ENCODE results near the gene SOS1.
"Not testable (repeated sequence)": the region's sequence is repeated elsewhere in the genome, so short reads cannot be mapped to it uniquely, and the experiment has no call there.

Gene SOS1

GRCh38 chr2:39144416-39144815, 23.6 kb upstream of the SOS1 start:
- no peaks in the 10 kb centered on the region for H3K9me3 Mint-ChIP-seq
- H3K27me3 Mint-ChIP-seq = no peaks in the 10 kb centered on the region
- no peak for DNase-seq
- peaks cover 19% of the 10 kb centered on the region for H3K4me1 Mint-ChIP-seq (ENCODE audit: low read depth)
- H3K4me3 Mint-ChIP-seq = no peak overlapping the region
- H3K36me3 Mint-ChIP-seq (ENCODE audit: low read depth) = no peaks in the 10 kb centered on the region
- H3K27ac Mint-ChIP-seq = no peak overlapping the region

- H3K27ac Mint-ChIP-seq = no peak overlapping the region
- H3K27me3 Mint-ChIP-seq = no peaks in the 10 kb centered on the region
- H3K4me1 Mint-ChIP-seq (ENCODE audit: low read depth) = peaks cover 23% of the 10 kb centered on the region
- H3K4me3 Mint-ChIP-seq = no peak overlapping the region
- H3K36me3 Mint-ChIP-seq (ENCODE audit: low read depth) = no peaks in the 10 kb centered on the region
- no peak for DNase-seq
- H3K9me3 Mint-ChIP-seq = no peaks in the 10 kb centered on the region
These were observed 22.2 kb upstream of the SOS1 start for GRCh38 chr2:39142904-39143605.

GRCh38 chr2:39141334-39142271, 20.8 kb upstream of the SOS1 start:
- no peaks in the 10 kb centered on the region for H3K36me3 Mint-ChIP-seq (ENCODE audit: low read depth)
- no peaks in the 10 kb centered on the region for H3K27me3 Mint-ChIP-seq
- H3K4me1 Mint-ChIP-seq (ENCODE audit: low read depth) = peaks cover 31% of the 10 kb centered on the region
- H3K9me3 Mint-ChIP-seq = no peaks in the 10 kb centered on the region
- H3K27ac Mint-ChIP-seq = no peak overlapping the region
- DNase-seq = no peak
- H3K4me3 Mint-ChIP-seq = no peak overlapping the region

- not testable (repeated sequence) for H3K36me3 Mint-ChIP-seq (ENCODE audit: low read depth); H3K27me3 Mint-ChIP-seq; H3K4me3 Mint-ChIP-seq; H3K27ac Mint-ChIP-seq; H3K9me3 Mint-ChIP-seq; DNase-seq
- H3K4me1 Mint-ChIP-seq (ENCODE audit: low read depth) = peaks cover 37% of the 10 kb centered on the region
These were observed 20.1 kb upstream of the SOS1 start for GRCh38 chr2:39140948-39141333.

- Mint-ChIP-seq H3K36me3 (ENCODE audit: low read depth) (no peaks in the 10 kb centered on the region), H3K27me3 (no peaks in the 10 kb centered on the region), H3K9me3 (no peaks in the 10 kb centered on the region), H3K4me3 (no peak overlapping the region), H3K4me1 (ENCODE audit: low read depth) (peaks cover 43% of the 10 kb centered on the region), H3K27ac (no peak overlapping the region)
- no peak for DNase-seq
These were observed 19.5 kb upstream of the SOS1 start for GRCh38 chr2:39140322-39140847.

GRCh38 chr2:39139511-39140237, 18.8 kb upstream of the SOS1 start:
- H3K27me3 Mint-ChIP-seq = no peaks in the 10 kb centered on the region
- no peak overlapping the region for H3K4me3 Mint-ChIP-seq
- no peaks in the 10 kb centered on the region for H3K36me3 Mint-ChIP-seq (ENCODE audit: low read depth)
- H3K9me3 Mint-ChIP-seq = no peaks in the 10 kb centered on the region
- peaks cover 43% of the 10 kb centered on the region for H3K4me1 Mint-ChIP-seq (ENCODE audit: low read depth)
- DNase-seq = no peak
- H3K27ac Mint-ChIP-seq = no peak overlapping the region

GRCh38 chr2:39138837-39139211, 18.0 kb upstream of the SOS1 start:
- Mint-ChIP-seq H3K36me3 (ENCODE audit: low read depth) (no peaks in the 10 kb centered on the region), H3K9me3 (no peaks in the 10 kb centered on the region), H3K4me3 (no peak overlapping the region), H3K27me3 (no peaks in the 10 kb centered on the region), H3K27ac (no peak overlapping the region), H3K4me1 (ENCODE audit: low read depth) (peaks cover 46% of the 10 kb centered on the region)
- DNase-seq = no peak

- not testable (repeated sequence) for H3K27me3 Mint-ChIP-seq; H3K27ac Mint-ChIP-seq; H3K9me3 Mint-ChIP-seq; H3K36me3 Mint-ChIP-seq (ENCODE audit: low read depth); DNase-seq; H3K4me3 Mint-ChIP-seq
- peaks cover 46% of the 10 kb centered on the region for H3K4me1 Mint-ChIP-seq (ENCODE audit: low read depth)
These were observed 17.5 kb upstream of the SOS1 start for GRCh38 chr2:39138187-39138836.

GRCh38 chr2:39136799-39137198, 15.9 kb upstream of the SOS1 start:
- no peak overlapping the region for H3K27ac Mint-ChIP-seq
- no peaks in the 10 kb centered on the region for H3K27me3 Mint-ChIP-seq
- no peak for DNase-seq
- no peaks in the 10 kb centered on the region for H3K36me3 Mint-ChIP-seq (ENCODE audit: low read depth)
- peaks cover 44% of the 10 kb centered on the region for H3K4me1 Mint-ChIP-seq (ENCODE audit: low read depth)
- H3K4me3 Mint-ChIP-seq = peak overlapping the region; percentile 12
- H3K9me3 Mint-ChIP-seq = no peaks in the 10 kb centered on the region

GRCh38 chr2:39135690-39136259, 14.9 kb upstream of the SOS1 start:
- peaks cover 39% of the 10 kb centered on the region for H3K4me1 Mint-ChIP-seq (ENCODE audit: low read depth)
- peak overlapping the region; percentile 52 for H3K27ac Mint-ChIP-seq
- peak overlapping the region; percentile 2 for H3K4me3 Mint-ChIP-seq
- no peaks in the 10 kb centered on the region for H3K9me3 Mint-ChIP-seq
- H3K36me3 Mint-ChIP-seq (ENCODE audit: low read depth) = no peaks in the 10 kb centered on the region
- no peaks in the 10 kb centered on the region for H3K27me3 Mint-ChIP-seq
- DNase-seq = no peak

- no peak overlapping the region for H3K27ac Mint-ChIP-seq
- no peaks in the 10 kb centered on the region for H3K36me3 Mint-ChIP-seq (ENCODE audit: low read depth)
- no peaks in the 10 kb centered on the region for H3K27me3 Mint-ChIP-seq
- H3K9me3 Mint-ChIP-seq = no peaks in the 10 kb centered on the region
- no peak overlapping the region for H3K4me3 Mint-ChIP-seq
- DNase-seq = no peak
- H3K4me1 Mint-ChIP-seq (ENCODE audit: low read depth) = peaks cover 47% of the 10 kb centered on the region
These were observed 12.5 kb upstream of the SOS1 start for GRCh38 chr2:39133215-39133851.

GRCh38 chr2:39128919-39129391, 8.1 kb upstream of the SOS1 start:
- peak; percentile 68 for DNase-seq
- Mint-ChIP-seq H3K4me1 (ENCODE audit: low read depth) (peaks cover 50% of the 10 kb centered on the region), H3K4me3 (peak overlapping the region; percentile 56), H3K27ac (peak overlapping the region; percentile 95), H3K36me3 (ENCODE audit: low read depth) (peaks cover 7% of the 10 kb centered on the region), H3K27me3 (no peaks in the 10 kb centered on the region), H3K9me3 (no peaks in the 10 kb centered on the region)

GRCh38 chr2:39127973-39128372, 7.1 kb upstream of the SOS1 start:
- H3K27me3 Mint-ChIP-seq = no peaks in the 10 kb centered on the region
- H3K36me3 Mint-ChIP-seq (ENCODE audit: low read depth) = peaks cover 12% of the 10 kb centered on the region
- H3K9me3 Mint-ChIP-seq = no peaks in the 10 kb centered on the region
- peak overlapping the region; percentile 40 for H3K4me3 Mint-ChIP-seq
- peaks cover 54% of the 10 kb centered on the region for H3K4me1 Mint-ChIP-seq (ENCODE audit: low read depth)
- peak; percentile 45 for DNase-seq
- H3K27ac Mint-ChIP-seq = peak overlapping the region; percentile 95

Data from activated T-cell treated with anti-CD3 and anti-CD28 coated beads, Interleukin-2, amount 50 U/mL, for 24 hours (primary cell).